ENCODE measurements around the gene RNF44. TPM values are rescaled to one million over a fixed set of nuclear protein-coding genes. Genes with fewer than 3 reads are reported as not detected.

Gene RNF44
- total RNA-seq, 1 experiment from 2014 or later, result 19.2 TPM

DNA sequence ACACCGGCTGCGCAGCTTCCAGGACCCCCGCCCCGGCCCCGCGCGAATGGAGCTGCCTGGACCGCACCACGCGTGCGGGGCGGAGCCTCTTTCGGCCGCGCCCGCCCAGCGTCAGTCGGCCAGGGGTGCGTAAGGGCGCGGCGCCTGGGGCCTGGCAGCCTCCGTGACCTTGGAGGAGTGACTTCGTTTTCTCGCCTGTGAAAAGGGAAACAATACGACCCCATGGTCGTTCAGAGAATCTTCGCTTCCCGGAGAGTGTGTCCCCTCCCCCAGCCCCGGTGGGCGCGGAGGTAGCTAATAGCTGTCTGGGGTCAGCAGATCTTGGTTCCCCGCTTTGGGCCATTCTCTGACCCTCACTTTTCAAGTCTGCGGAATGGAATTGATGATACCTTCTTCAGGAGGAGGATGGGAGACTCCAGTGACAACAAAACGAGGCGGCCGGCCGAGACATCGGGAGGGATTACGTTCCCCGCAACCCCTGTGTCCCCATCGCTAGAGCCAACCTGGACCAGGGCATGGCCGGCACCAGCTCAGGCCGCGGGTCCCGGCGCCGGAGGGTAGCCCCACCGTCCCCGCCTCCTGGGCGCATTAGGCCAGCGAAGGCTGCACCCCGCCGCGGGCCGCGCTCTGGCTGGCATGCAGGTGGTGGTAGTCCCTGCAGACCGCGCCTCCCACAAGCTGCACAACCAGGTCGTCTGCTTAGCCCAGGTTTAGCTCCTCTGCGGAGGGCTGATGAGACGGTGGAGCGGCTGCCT lies 6.4 kb upstream of the RNF44 start:
- intact Hi-C loops (cut with micrococcal nuclease), result loop anchor here (2.0 kb wide), 1 partner anchor 35 kb away; no protein-coding TSS in a partner anchor
- no peaks in the 10 kb centered on the region for H4K20me1 ChIP-seq (ENCODE audit: low read length)
- H3K9ac ChIP-seq (ENCODE audit: low read length), result peak overlapping the region; percentile 74
- H3K27ac ChIP-seq (ENCODE audit: low read length), result peak overlapping the region; percentile 75
- peak overlapping the region; percentile 80 for H3K4me3 ChIP-seq (ENCODE audit: low read length)
- H3K9me3 ChIP-seq (ENCODE audit: low read length), result no peaks in the 10 kb centered on the region
- peak; percentile 83 for ATAC-seq
- peak; percentile 73 for DNase-seq
- no peaks in the 10 kb centered on the region for H3K36me3 ChIP-seq (ENCODE audit: low read depth, low read length)
- ChIA-PET CTCF (interaction anchor here (0.9 to 1.4 kb wide), 3 partner anchors 26 to 127 kb away, joined by 4 to 6 read pairs (median 4); no protein-coding TSS in a partner anchor), POLR2A (ENCODE audit: unreplicated experiment) (interaction anchor here (0.6 kb wide), 3 partner anchors 11 to 1063 kb away, joined by 3 to 13 read pairs (median 8); partner anchors contain the start of gene TSPAN17)
- peaks cover 53% of the 10 kb centered on the region for H3K4me1 ChIP-seq (ENCODE audit: insufficient read depth, low read length)
- BruUV-seq (replicated peaks), result TSS peak; percentile 78
- H3F3A ChIP-seq (ENCODE audit: low read length, unreplicated experiment), result no peaks in the 10 kb centered on the region
- peak overlapping the region; percentile 93 for H3K4me2 ChIP-seq (ENCODE audit: low read length)
- H2AFZ ChIP-seq (ENCODE audit: low read length), result peak overlapping the region; percentile 84
- TF ChIP-seq, protein P1, sequence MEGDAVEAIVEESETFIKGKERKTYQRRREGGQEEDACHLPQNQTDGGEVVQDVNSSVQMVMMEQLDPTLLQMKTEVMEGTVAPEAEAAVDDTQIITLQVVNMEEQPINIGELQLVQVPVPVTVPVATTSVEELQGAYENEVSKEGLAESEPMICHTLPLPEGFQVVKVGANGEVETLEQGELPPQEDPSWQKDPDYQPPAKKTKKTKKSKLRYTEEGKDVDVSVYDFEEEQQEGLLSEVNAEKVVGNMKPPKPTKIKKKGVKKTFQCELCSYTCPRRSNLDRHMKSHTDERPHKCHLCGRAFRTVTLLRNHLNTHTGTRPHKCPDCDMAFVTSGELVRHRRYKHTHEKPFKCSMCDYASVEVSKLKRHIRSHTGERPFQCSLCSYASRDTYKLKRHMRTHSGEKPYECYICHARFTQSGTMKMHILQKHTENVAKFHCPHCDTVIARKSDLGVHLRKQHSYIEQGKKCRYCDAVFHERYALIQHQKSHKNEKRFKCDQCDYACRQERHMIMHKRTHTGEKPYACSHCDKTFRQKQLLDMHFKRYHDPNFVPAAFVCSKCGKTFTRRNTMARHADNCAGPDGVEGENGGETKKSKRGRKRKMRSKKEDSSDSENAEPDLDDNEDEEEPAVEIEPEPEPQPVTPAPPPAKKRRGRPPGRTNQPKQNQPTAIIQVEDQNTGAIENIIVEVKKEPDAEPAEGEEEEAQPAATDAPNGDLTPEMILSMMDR (conservative IDR thresholded peaks at IDR 0.05; ENCODE audit: low read depth, low read length), result no peak
- no peak for TF ChIP-seq EZH2 (IDR thresholded peaks at IDR 0.05; ENCODE audit: low read length, unreplicated experiment)
- TF ChIP-seq EZH2phosphoT487 (IDR thresholded peaks at IDR 0.05; ENCODE audit: borderline replicate concordance, low read length), result no peak
- H3K9me2 ChIP-seq (replicated peaks; ENCODE audit: low read length), result no peaks in the 10 kb centered on the region
- H3K79me2 ChIP-seq (ENCODE audit: low read length), result peaks cover 25% of the 10 kb centered on the region
- no peaks in the 10 kb centered on the region for H3K27me3 ChIP-seq (ENCODE audit: low read length)

DNA sequence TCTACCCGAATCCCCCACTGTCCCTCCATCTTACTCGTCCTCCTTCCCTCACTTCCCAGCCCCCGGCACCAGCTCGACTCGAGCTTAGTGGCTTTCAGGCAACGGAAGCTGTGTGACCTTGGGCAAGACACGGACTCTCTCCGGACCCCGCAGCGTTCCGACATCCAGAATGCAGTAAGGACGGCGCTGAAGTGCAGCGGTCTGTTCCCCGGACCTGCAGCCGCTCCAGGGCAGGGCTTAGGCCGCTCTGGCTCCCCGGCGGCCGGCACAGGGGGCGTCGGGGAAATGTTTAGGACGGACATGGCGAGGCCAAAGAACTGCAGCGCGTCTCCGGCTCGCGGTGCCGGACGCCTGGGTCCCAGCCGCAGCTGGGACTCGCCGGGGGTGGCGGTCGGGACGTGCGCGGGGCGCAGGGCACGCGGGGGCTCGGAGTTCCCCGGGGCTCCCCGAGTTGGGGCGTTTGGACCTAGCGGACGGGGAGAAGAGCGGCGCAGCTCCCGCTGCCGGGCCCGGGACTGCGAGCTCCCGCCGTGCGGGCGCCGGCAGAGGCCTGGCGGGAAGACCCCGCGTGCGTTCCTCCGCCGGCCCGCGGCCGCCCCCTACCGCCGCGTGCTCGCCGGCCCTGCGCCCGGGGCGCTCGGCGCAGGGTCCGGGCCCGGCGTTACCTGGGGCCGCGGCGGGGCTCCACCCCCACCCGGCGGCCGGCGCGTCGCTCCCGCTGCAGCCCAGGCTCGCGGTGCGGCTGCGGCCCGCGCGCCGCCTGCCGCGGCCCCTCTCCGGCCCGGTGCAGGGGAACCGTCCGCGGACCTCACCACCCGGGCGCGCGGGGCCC lies 5.6 kb upstream of the RNF44 start:
- H3K9me3 ChIP-seq (ENCODE audit: low read length), result no peaks in the 10 kb centered on the region
- POLR2A ChIA-PET (ENCODE audit: unreplicated experiment), result interaction anchor here (0.6 kb wide), 2 partner anchors 12 to 1062 kb away, joined by 8 to 13 read pairs; no protein-coding TSS in a partner anchor
- no TSS peak for BruUV-seq (replicated peaks)
- ATAC-seq, result peak; percentile 56
- H4K20me1 ChIP-seq (ENCODE audit: low read length), result no peaks in the 10 kb centered on the region
- CTCF ChIA-PET, result interaction anchor here (0.6 to 1.4 kb wide), 3 partner anchors 27 to 126 kb away, joined by 3 to 4 read pairs (median 4); no protein-coding TSS in a partner anchor
- H3K4me1 ChIP-seq (ENCODE audit: insufficient read depth, low read length), result peaks cover 55% of the 10 kb centered on the region
- H3F3A ChIP-seq (ENCODE audit: low read length, unreplicated experiment), result no peaks in the 10 kb centered on the region
- H3K9me2 ChIP-seq (replicated peaks; ENCODE audit: low read length), result no peaks in the 10 kb centered on the region
- H3K79me2 ChIP-seq (ENCODE audit: low read length), result peaks cover 25% of the 10 kb centered on the region
- peak overlapping the region; percentile 80 for H3K4me3 ChIP-seq (ENCODE audit: low read length)
- H2AFZ ChIP-seq (ENCODE audit: low read length), result peak overlapping the region; percentile 84
- peak overlapping the region; percentile 83 for H3K9ac ChIP-seq (ENCODE audit: low read length)
- DNase-seq, result peak; percentile 58
- no peaks in the 10 kb centered on the region for H3K27me3 ChIP-seq (ENCODE audit: low read length)
- H3K36me3 ChIP-seq (ENCODE audit: low read depth, low read length), result no peaks in the 10 kb centered on the region
- peak overlapping the region; percentile 94 for H3K4me2 ChIP-seq (ENCODE audit: low read length)
- intact Hi-C loops (cut with micrococcal nuclease), result no loop called here
- peak overlapping the region; percentile 13; the same call in 1 of the 2 replicates for H3K27ac ChIP-seq (ENCODE audit: low read length)
- TF ChIP-seq EZH2 (IDR thresholded peaks at IDR 0.05; ENCODE audit: low read length, unreplicated experiment) (no peak), EZH2phosphoT487 (IDR thresholded peaks at IDR 0.05; ENCODE audit: borderline replicate concordance, low read length) (no peak)
- TF ChIP-seq, protein P1 (conservative IDR thresholded peaks at IDR 0.05; ENCODE audit: low read depth, low read length), result no peak

Measured in PC-3 (cell line).